GM19240 (cell line): Measurements from ENCODE around the gene ENOPH1.

Experiments used
- DNase-seq: peaks from one replicate; pipeline ENCODE4 v3.0.0; 2011; ENCODE audit warnings: low spot score; ENCODE audit not compliant: insufficient read length

ENOPH1 gene

GRCh38 chr4:82508806-82509428 lies 78.5 kb downstream of the ENOPH1 start:
- DNase-seq = no peak

GRCh38 chr4:82510216-82510615 lies 79.8 kb downstream of the ENOPH1 start:
- no peak for DNase-seq
